ENCODE results near the gene PPP1R3D. TPM values are rescaled to one million over a fixed set of nuclear protein-coding genes. Genes with fewer than 3 reads are reported as not detected.

PPP1R3D gene
- total RNA-seq, 1 experiment from 2014 or later = 7.4 TPM

GRCh38 chr20:59940956-59941294 lies 820 bp upstream of the PPP1R3D start:
- Histone ChIP-seq H3K9me3 (replicated peaks) (no peaks in the 10 kb centered on the region; the same call in 1 of the 2 replicates), H3K27me3 (replicated peaks) (no peaks in the 10 kb centered on the region), H3K27ac (peak overlapping the region; percentile 69), H3K4me3 (peak overlapping the region; percentile 62), H3K36me3 (peaks cover 54% of the 10 kb centered on the region), H3K4me1 (replicated peaks) (peaks cover 20% of the 10 kb centered on the region)
- no peak for DNase-seq (ENCODE audit: low read depth in 1 of 2, low spot score in 2 of 2)

GRCh38 chr20:59939879-59940128 lies 301 bp downstream of the PPP1R3D start:
- H3K4me3 ChIP-seq = peak overlapping the region; percentile 62

DNA sequence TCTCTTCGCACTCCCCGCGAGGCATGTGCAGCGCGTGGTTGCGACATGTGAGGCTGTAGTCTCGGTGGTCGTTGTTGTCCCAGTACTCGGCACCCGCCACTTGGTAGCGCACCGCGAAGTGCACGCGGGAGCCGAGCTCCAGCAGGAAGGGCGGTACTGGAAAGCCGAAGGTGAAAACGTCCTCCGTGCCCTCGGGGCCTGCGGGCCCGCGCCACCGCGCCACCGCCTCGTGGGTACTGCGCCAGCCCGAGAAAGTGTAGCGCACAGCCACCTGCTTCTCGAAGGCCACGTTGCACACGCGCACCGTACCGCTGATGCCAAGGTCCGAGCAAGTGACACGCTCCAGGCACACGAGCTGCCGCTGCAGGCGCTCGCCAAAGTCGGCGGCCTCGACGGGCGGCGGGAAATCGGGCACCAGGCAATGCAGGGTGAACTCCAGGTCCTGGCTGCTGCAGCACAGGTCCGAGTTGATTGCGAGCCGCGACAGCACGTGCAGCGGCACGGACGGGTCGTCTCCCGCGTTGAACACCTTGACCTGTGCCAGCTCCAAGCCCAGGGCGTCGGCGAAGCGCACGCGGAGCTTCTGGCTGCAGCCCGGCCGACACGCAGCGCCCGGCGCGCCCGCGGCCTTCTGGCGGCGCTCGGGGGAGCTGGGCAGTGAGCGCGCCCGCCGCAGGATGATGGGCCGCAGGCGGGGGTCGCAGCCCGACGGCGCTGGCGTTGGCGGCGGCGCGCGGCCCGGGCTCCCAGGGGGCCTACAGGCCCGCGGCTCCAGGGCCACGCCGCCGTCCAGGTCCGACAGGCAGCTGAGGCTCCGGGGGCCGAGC lies 840 bp downstream of the PPP1R3D start:
- peak overlapping the region; percentile 54 for H3K27ac ChIP-seq
- DNase-seq (ENCODE audit: low read depth in 1 of 2, low spot score in 2 of 2) = no peak

More at GRCh38 chr20:59939879-59940128, 301 bp downstream of the PPP1R3D start:
- Histone ChIP-seq H3K27ac (peak overlapping the region; percentile 54), H3K9me3 (replicated peaks) (no peaks in the 10 kb centered on the region; the same call in 1 of the 2 replicates), H3K36me3 (peaks cover 52% of the 10 kb centered on the region), H3K27me3 (replicated peaks) (no peaks in the 10 kb centered on the region), H3K4me1 (replicated peaks) (peaks cover 20% of the 10 kb centered on the region)
- no peak for DNase-seq (ENCODE audit: low read depth in 1 of 2, low spot score in 2 of 2)

DNA sequence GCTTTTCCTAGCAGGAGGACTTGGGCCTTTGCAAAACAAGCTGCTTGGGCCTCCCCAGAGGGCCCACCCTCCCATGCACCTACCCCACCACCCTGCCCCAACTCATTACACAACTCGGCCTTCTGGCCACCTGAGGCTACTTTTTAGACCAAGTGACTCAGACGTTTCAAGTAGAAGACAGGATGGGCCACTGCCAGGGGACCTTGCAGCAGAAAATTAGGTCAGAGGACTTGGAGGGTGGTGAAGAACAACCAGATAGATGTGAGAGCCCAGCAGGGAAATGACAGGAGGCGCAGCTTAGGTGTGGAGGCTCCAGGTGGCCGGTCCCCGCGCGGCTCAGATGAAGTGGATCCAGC lies 1.4 kb downstream of the PPP1R3D start:
- H3K4me3 ChIP-seq = no peak overlapping the region
- peaks cover 41% of the 10 kb centered on the region for H3K36me3 ChIP-seq
- no peaks in the 10 kb centered on the region for H3K27me3 ChIP-seq (replicated peaks)
- no peak for DNase-seq (ENCODE audit: low read depth in 1 of 2, low spot score in 2 of 2)
- H3K4me1 ChIP-seq (replicated peaks) = peaks cover 27% of the 10 kb centered on the region
- no peaks in the 10 kb centered on the region; the same call in 1 of the 2 replicates for H3K9me3 ChIP-seq (replicated peaks)
- no peak overlapping the region for H3K27ac ChIP-seq

More for the DNA sequence above, 840 bp downstream of the PPP1R3D start:
- no peaks in the 10 kb centered on the region; the same call in 1 of the 2 replicates for H3K9me3 ChIP-seq (replicated peaks)
- H3K27me3 ChIP-seq (replicated peaks) = no peaks in the 10 kb centered on the region
- H3K36me3 ChIP-seq = peaks cover 47% of the 10 kb centered on the region
- peaks cover 21% of the 10 kb centered on the region for H3K4me1 ChIP-seq (replicated peaks)
- peak overlapping the region; percentile 62 for H3K4me3 ChIP-seq

GRCh38 chr20:59938221-59938620 lies 1.9 kb downstream of the PPP1R3D start:
- Histone ChIP-seq H3K4me1 (replicated peaks) (peaks cover 27% of the 10 kb centered on the region), H3K27me3 (replicated peaks) (no peaks in the 10 kb centered on the region), H3K27ac (no peak overlapping the region), H3K9me3 (replicated peaks) (no peaks in the 10 kb centered on the region; the same call in 1 of the 2 replicates), H3K36me3 (peaks cover 38% of the 10 kb centered on the region), H3K4me3 (no peak overlapping the region)
- DNase-seq (ENCODE audit: low read depth in 1 of 2, low spot score in 2 of 2) = peak in 1 of 2 experiments; percentile 23

DNA sequence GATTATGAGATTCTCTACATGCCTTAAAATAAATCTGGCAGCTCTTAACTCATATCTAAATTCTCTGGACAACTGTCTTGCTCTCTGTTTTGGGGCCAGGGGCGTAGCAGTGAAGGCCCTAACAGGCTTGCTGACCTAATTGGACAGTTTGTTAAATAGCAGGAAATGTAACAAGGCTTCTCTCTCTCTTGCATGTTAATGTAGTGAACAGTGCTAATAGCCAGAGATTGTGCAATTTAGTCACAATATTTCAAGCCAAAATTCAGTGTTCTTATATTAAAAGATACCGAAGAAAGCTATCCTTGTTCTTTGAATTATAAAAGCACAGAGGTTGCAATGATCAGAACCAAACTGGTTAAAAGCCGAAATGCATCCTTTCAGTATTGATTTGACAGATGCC lies 3.0 kb downstream of the PPP1R3D start:
- Histone ChIP-seq H3K4me1 (replicated peaks) (peaks cover 27% of the 10 kb centered on the region), H3K27ac (no peak overlapping the region), H3K4me3 (no peak overlapping the region), H3K9me3 (replicated peaks) (no peaks in the 10 kb centered on the region; the same call in 1 of the 2 replicates), H3K36me3 (peaks cover 27% of the 10 kb centered on the region), H3K27me3 (replicated peaks) (no peaks in the 10 kb centered on the region)
- no peak for DNase-seq (ENCODE audit: low read depth in 1 of 2, low spot score in 2 of 2)

DNA sequence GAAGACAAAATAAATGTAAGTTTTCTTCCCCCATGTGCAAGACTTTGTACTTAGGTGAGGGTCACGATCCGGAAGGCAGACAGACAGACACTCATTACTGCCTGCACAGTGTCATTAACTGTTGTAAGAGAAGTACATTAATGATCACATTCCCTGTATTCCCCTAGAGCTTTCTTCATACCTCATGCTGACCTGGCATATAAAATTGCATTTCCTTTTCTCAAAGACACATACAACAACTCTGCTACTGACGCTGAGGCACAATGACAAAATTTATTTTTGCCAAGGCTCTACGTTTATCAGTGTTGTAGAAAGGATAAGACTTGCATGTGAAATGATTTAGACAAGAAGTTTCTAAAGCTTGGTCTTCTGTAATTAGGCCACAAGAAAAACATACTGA lies 3.7 kb downstream of the PPP1R3D start:
- Histone ChIP-seq H3K27me3 (replicated peaks) (no peaks in the 10 kb centered on the region), H3K4me1 (replicated peaks) (peaks cover 27% of the 10 kb centered on the region), H3K27ac (no peak overlapping the region), H3K36me3 (peaks cover 23% of the 10 kb centered on the region; the same call in 1 of the 2 replicates), H3K9me3 (replicated peaks) (no peaks in the 10 kb centered on the region; the same call in 1 of the 2 replicates), H3K4me3 (no peak overlapping the region)
- no peak for DNase-seq (ENCODE audit: low read depth in 1 of 2, low spot score in 2 of 2)

DNA sequence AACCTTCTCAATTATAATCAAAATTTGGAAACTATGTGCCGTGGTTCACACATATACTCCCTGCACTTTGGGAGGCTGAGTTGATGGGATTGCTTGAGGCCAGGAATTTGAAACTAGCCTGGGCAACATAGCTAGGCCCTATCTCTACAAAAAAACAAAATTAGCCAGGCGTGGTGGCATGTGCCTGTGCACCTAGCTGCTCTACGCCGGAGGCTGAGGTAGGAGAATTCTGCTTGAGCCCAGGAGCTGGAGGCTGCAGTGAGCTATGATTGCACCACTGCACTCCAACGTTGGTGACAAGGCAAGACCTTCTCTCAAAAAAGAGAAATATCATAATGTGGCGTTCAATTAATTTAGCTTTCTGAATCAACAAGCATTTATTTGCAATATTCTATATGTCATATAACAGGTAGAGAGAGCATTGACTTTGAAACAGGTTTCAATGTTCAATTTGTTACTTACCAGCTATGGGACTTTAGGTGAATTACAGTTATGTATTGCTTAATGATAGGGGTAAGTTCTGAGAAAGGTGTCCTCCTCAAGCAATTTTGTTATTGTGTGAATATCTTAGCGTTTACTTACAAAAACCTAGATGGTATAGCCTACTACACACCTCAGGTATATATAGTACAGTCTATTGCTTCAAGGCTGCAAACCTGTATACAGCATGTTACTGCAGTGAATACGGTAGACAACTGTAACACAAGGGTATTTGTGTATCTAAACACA lies 4.5 kb downstream of the PPP1R3D start:
- H3K27me3 ChIP-seq (replicated peaks) = no peaks in the 10 kb centered on the region
- H3K9me3 ChIP-seq (replicated peaks) = no peaks in the 10 kb centered on the region; the same call in 1 of the 2 replicates
- H3K4me1 ChIP-seq (replicated peaks) = peaks cover 27% of the 10 kb centered on the region
- no peak overlapping the region for H3K27ac ChIP-seq
- DNase-seq (ENCODE audit: low read depth in 1 of 2, low spot score in 2 of 2) = no peak
- no peak overlapping the region for H3K4me3 ChIP-seq
- H3K36me3 ChIP-seq = peaks cover 23% of the 10 kb centered on the region; the same call in 1 of the 2 replicates

DNA sequence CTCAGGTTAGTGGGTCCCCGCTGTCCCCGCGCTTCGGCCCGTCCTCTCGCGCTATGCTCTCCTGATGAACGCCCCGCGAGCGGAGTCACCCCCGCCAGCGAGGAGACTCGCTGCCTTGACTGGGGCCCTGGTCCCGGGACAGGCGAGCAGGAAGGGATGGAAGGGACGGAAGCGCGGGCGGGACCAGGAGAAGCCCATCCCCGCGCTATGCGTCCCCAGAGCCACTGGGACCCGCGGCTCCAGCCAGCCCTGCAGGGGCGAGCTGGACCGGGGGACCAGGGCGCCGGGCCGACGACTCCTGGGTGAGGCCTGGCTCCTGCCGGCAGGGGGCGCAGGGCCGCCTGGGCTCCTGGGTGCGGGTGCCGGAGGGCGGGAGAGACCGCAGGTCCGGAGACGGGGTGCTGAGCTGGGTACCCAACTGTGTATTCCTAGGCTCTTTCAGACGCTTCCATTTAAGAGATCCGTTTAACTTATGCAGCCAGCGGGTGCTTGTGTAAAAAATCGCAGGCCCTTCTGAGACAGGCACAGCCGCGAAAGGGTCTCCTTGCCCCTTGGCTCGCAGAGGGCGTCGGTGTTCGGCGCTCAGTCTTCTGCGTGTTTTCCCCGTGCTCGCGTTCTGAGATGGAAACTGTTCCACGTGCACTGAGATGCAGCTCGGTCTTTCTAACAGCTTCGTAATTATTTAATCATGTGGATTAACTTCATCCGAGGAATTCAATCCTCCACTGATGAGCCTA lies 6.1 kb downstream of the PPP1R3D start:
- Histone ChIP-seq H3K4me1 (replicated peaks) (peaks cover 19% of the 10 kb centered on the region), H3K4me3 (peak overlapping the region; percentile 44), H3K36me3 (peaks cover 14% of the 10 kb centered on the region; the same call in 1 of the 2 replicates), H3K27me3 (replicated peaks) (no peaks in the 10 kb centered on the region), H3K27ac (no peak overlapping the region), H3K9me3 (replicated peaks) (no peaks in the 10 kb centered on the region)
- DNase-seq (ENCODE audit: low read depth in 1 of 2, low spot score in 2 of 2) = peak; percentile 73

- H3K36me3 ChIP-seq = peaks cover 10% of the 10 kb centered on the region; the same call in 1 of the 2 replicates
- no peaks in the 10 kb centered on the region for H3K9me3 ChIP-seq (replicated peaks)
- no peak for DNase-seq (ENCODE audit: low read depth in 1 of 2, low spot score in 2 of 2)
- no peak within 1 kb of the TSS for H3K27ac ChIP-seq
- H3K4me1 ChIP-seq (replicated peaks) = peaks cover 13% of the 10 kb centered on the region
- H3K4me3 ChIP-seq = peak within 1 kb of the TSS; percentile 44
- H3K27me3 ChIP-seq (replicated peaks) = no peaks in the 10 kb centered on the region
These were observed 6.7 kb downstream of the PPP1R3D start, which contains the start of gene SYCP2 for GRCh38 chr20:59933296-59933848. Gene SYCP2 (minus strand): TSS chr20:59933637. CDS start chr20:59922413, 11,224 bp downstream.

- no peaks in the 10 kb centered on the region for H3K27me3 ChIP-seq (replicated peaks)
- H3K36me3 ChIP-seq = peaks cover 10% of the 10 kb centered on the region; the same call in 1 of the 2 replicates
- H3K9me3 ChIP-seq (replicated peaks) = no peaks in the 10 kb centered on the region
- peaks cover 7% of the 10 kb centered on the region for H3K4me1 ChIP-seq (replicated peaks)
- H3K4me3 ChIP-seq = no peak overlapping the region
- H3K27ac ChIP-seq = no peak overlapping the region
- no peak for DNase-seq (ENCODE audit: low read depth in 1 of 2, low spot score in 2 of 2)
These were observed 7.3 kb downstream of the PPP1R3D start for GRCh38 chr20:59932616-59933295.

DNA sequence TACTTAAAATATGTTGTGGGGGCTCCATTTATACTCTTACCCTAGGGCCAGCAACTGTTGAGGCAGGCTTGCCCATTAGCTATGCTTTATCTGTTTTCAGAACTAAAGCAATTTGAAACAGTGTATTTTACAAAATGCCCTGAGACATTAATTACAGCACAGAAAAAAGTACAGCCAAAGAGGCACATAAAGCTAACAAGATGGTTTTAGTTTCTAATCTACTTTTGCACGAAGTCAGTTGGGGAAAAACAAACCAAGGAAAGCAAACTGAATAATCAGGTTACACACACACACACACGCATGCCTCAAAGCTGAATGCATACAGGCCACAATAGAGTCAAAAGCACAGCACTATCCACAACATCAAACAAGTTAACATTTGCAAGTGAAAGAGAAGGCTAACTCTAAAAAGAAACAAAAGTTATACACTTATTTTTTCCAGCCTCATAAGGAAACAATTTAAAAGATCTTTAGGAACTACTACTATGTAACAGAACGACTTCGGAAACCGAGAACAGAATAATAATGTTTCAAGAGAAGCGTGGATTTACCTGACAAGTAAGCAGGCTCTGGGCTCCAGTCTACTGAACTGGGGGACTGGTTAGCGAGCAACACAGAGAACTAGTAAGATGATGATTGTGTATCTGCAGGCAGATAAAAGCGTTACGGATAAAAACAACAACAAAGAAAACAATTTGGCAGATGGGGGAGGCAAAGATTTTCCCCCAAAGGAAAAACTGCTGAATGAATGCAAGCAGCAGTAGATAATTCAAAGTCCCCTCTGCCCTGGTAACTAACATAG lies 8.4 kb downstream of the PPP1R3D start:
- Histone ChIP-seq H3K4me3 (no peak overlapping the region), H3K4me1 (replicated peaks) (peaks cover 7% of the 10 kb centered on the region; the same call in 1 of the 2 replicates), H3K27ac (no peak overlapping the region), H3K9me3 (replicated peaks) (no peaks in the 10 kb centered on the region), H3K27me3 (replicated peaks) (no peaks in the 10 kb centered on the region), H3K36me3 (peaks cover 10% of the 10 kb centered on the region; the same call in 1 of the 2 replicates)
- no peak for DNase-seq (ENCODE audit: low read depth in 1 of 2, low spot score in 2 of 2)

Measured in SJSA1 (cell line).